Measurements from ENCODE around the gene CACTIN.

DNA sequence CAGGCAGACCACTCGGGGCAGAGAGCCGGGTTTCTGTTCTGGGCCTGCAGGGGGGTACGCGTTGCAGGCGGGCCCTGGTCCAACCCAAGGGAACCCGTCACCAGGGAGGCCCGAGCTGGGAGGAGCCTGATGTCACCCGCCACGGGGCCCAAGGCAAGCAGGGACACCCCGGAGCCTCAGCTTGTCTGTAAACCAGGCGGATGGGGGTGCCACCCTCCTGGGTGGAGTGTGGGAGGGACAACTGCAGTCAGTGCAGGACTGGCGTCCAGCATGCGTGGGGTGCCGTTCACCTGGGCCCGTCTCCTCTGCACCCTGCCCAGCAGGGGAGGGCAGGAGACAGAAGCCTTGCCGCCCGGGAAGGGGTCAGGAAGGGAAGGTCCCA lies 7.0 kb downstream of the CACTIN start:
- TF ChIP-seq EP300 (IDR thresholded peaks at IDR 0.05) (no peak), POLR2A (IDR thresholded peaks at IDR 0.05) (no peak), POLR2AphosphoS5 (IDR thresholded peaks at IDR 0.05) (no peak)
- TF ChIP-seq, protein P1, sequence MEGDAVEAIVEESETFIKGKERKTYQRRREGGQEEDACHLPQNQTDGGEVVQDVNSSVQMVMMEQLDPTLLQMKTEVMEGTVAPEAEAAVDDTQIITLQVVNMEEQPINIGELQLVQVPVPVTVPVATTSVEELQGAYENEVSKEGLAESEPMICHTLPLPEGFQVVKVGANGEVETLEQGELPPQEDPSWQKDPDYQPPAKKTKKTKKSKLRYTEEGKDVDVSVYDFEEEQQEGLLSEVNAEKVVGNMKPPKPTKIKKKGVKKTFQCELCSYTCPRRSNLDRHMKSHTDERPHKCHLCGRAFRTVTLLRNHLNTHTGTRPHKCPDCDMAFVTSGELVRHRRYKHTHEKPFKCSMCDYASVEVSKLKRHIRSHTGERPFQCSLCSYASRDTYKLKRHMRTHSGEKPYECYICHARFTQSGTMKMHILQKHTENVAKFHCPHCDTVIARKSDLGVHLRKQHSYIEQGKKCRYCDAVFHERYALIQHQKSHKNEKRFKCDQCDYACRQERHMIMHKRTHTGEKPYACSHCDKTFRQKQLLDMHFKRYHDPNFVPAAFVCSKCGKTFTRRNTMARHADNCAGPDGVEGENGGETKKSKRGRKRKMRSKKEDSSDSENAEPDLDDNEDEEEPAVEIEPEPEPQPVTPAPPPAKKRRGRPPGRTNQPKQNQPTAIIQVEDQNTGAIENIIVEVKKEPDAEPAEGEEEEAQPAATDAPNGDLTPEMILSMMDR (IDR thresholded peaks at IDR 0.05), result no peak
